Tibial nerve (tissue), 4 donors: Measurements from ENCODE around the gene LRRC27.

Experiments
- CTCF ChIP-seq, 5 experiments: fragments of 200-600 bp in 3 of 5; fragments of 450-650 bp in 2 of 5; sonication (generic) in 3 of 5; IDR thresholded peaks; one replicate each; pipeline ENCODE4 v1.5.1; 2016 to 2019; ENCODE audit warnings: antibody characterized with exemption in 5 of 5, mild to moderate bottlenecking in 3 of 5, moderate library complexity in 2 of 5
- EP300 ChIP-seq, 2 donors: sonication (generic); formaldehyde crosslinking; IDR thresholded peaks; one replicate each; pipeline ENCODE4 v1.6.1; 2017; ENCODE audit warnings: antibody characterized with exemption in 2 of 2, mild to moderate bottlenecking in 1 of 2
- POLR2A ChIP-seq, 2 donors: fragments of 450-650 bp; IDR thresholded peaks; one replicate each; pipeline ENCODE4 v1.6.1; 2017; ENCODE audit warnings: antibody characterized with exemption in 2 of 2, mild to moderate bottlenecking in 2 of 2, moderate library complexity in 2 of 2

- TF ChIP-seq CTCF (IDR thresholded peaks at IDR 0.05) (no peak), EP300 (IDR thresholded peaks at IDR 0.05) (no peak), POLR2A (IDR thresholded peaks at IDR 0.05) (no peak)
Observed at GRCh38 chr10:132407243-132407746, 75.3 kb downstream of the LRRC27 start.
